HG02763 (cell line): ENCODE data around the gene ZNF773.
"Not testable (repeated sequence)": the region's sequence is repeated elsewhere in the genome, so short reads cannot be mapped to it uniquely, and the experiment has no call there.

ENCODE experiments used
- ATAC-seq: cut with Tn5 transposase; IDR thresholded peaks from one replicate; pipeline ENCODE4 v1.9.1; 2021; ENCODE audit warnings: mild to moderate bottlenecking, moderate library complexity; ENCODE audit not compliant: unreplicated experiment

The ZNF773 gene

GRCh38 chr19:57499680-57500395 lies at the start of gene ZNF773:
TSS of gene ZNF773 (plus strand) at chr19:57499938. CDS start at chr19:57500081, 143 bp downstream.
- peak; percentile 98 for ATAC-seq

DNA sequence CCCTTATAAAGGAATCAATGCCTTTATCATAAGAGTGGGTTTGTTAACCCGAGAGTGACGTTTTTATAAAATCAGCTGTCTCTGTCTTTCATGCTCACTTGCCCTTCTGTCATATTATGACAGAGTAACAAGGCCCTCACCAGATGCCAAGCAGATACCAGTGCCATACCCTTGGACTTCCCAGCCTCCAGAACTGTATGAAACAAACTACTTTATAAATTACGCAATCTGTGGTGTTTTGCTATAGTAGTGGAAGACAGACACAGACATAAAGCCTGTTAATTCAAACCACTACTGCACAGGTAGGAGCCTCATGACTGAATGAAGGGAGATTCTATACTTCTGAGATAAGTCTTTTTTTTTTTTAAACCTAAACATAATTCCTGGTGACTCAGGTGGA lies 47.4 kb upstream of the ZNF773 start:
- ATAC-seq, result no peak

DNA sequence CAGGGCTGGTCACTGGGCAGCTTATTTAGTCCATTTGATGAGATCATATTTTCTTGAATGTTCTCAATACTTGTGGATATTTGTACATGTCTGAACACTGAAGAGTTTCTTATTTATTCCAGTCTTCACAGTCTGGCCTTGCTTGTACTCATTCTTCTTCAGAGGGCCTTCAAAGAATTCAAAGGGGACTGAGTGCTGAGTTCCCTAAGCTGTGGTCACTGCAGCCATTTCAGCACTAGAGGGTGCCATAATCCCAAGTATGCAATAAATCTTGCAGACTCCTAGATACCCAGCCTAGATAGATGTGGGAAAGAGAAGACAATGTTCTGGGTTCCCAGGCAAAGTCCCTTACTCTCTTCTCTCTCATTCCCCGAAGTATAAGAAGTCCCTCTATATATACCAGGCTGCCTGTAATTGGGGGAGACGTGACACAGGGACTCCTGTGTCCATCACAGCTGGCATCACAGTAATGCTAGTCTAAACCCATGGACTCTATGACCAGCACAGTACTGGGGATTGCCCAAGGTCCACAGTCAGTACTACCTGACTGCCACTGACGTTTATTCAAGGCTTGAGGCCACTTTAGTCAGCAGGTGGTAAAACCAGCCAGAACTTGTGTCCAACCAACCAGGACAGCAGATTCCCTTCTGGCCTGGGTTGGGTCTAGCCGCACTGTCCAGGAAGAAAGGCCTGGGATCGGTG lies 33.9 kb upstream of the ZNF773 start:
- ATAC-seq, result no peak

GRCh38 chr19:57466489-57466888 lies 33.2 kb upstream of the ZNF773 start:
- no peak for ATAC-seq

DNA sequence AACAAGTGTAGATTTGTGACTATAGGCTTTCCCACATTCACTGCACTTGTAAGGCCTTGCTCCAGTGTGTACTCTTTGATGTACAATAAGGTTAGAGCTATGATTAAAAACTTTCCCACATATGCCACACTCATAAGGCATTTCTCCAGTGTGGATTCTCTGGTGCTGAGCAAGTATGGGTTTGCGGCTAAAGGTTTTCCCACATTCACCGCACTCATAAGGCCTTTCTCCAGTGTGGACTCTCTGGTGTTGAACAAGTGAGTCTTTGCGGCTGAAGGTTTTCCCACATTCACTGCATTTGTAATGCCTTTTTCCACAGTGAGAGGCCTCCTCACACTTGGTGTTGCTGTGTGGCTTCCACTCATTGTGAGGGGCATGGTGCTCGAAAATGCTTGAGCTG lies 26.1 kb upstream of the ZNF773 start:
- ATAC-seq, result no peak

- ATAC-seq, result peak; percentile 84
Measured at GRCh38 chr19:57477191-57478008, 22.3 kb upstream of the ZNF773 start, which contains the start of gene ZNF772. TSS of gene ZNF772 (minus strand) at chr19:57477566. CDS start at chr19:57477309, 257 bp downstream.

DNA sequence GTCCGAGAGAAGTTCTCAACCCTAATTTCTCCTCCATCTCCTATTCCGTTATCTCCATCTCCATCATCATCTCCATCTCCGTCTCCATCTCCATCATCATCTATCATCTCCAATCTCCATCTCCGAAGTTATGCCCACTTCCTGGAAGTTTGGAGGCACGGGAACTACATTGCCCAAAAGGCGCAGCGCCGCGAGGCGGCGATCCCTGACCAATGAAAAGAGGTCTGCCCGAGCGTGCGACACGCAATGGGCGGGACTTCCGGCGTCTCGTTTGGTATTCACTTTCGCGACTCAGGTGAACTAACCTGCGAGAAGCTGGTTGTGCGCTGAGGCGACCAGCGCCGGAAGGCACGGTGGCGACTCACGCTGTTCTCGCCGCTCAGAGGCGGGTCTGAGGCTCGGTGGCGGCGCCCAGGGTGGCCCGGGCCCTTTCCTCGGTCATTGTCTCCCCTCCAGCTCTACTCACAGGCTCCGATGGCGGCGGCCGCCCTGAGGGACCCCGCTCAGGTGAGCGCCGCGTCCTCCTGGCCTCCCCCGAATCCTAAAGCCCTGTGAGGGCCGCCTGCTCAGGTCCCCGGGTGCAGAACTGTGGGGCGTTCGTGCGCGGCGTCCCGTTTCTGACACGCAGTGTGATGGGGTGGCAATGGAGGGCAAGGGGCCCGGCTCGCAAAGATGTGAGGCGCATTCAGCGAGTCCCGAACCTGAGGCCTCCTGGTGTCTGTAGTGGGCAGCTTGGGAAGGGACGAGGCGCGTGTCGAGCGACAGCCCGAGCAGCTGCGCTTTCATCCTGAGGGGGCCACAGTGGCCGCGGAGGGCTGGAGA lies 12.1 kb upstream of the ZNF773 start, which contains the start of gene ZNF419:
Gene ZNF419, plus strand, starts transcription at position 274 of the 822 bp plus-strand sequence. Its CDS starts 201 bp downstream, at position 475.
- peak; percentile 95 for ATAC-seq

GRCh38 chr19:57488299-57488644 lies 11.5 kb upstream of the ZNF773 start:
- ATAC-seq, result not testable (repeated sequence)

DNA sequence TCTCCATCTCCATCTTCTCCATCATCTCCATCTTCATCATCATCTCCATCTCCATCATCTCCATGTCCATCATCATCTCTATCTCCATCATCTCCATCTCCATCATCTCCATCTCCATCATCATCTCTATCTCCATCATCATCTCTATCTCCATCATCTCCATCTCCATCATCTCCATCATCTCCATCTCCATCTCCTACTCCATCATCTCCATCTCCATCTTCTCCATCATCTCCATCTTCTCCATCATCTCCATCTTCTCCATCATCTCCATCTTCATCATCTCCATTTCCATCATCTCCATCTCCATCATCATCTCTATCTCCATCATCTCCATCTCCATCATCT lies 432 bp upstream of the ZNF773 start:
- ATAC-seq, result not testable (repeated sequence)

GRCh38 chr19:57500400-57500799 lies 662 bp downstream of the ZNF773 start:
- not testable (repeated sequence) for ATAC-seq

GRCh38 chr19:57506163-57506562 lies 6.4 kb downstream of the ZNF773 start:
- no peak for ATAC-seq

- ATAC-seq, result no peak
Measured at GRCh38 chr19:57511484-57511883, 11.7 kb downstream of the ZNF773 start.

DNA sequence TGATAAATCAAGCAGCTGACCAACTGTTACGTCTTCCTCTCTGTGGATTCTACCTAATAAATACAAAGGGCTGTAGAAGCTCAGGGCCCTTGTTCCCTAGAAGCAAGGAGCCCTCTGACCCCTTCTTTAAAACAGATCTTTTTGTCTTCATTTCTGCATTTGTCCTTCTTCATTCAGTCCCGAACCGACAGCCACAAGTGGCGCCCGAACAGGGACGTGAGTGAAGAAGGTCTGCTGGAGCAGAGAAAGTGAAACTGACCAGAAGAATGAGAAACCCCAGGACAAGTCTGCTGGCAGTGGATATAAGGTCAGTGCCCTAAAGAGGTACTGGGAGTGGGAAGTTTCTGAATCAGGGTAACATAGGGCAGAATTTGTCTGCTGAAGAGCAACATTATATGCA lies 13.1 kb downstream of the ZNF773 start:
- ATAC-seq, result no peak

- ATAC-seq, result no peak
Measured at GRCh38 chr19:57515255-57515654, 15.5 kb downstream of the ZNF773 start.

- ATAC-seq, result not testable (repeated sequence)
Measured at GRCh38 chr19:57518021-57518420, 18.3 kb downstream of the ZNF773 start.

DNA sequence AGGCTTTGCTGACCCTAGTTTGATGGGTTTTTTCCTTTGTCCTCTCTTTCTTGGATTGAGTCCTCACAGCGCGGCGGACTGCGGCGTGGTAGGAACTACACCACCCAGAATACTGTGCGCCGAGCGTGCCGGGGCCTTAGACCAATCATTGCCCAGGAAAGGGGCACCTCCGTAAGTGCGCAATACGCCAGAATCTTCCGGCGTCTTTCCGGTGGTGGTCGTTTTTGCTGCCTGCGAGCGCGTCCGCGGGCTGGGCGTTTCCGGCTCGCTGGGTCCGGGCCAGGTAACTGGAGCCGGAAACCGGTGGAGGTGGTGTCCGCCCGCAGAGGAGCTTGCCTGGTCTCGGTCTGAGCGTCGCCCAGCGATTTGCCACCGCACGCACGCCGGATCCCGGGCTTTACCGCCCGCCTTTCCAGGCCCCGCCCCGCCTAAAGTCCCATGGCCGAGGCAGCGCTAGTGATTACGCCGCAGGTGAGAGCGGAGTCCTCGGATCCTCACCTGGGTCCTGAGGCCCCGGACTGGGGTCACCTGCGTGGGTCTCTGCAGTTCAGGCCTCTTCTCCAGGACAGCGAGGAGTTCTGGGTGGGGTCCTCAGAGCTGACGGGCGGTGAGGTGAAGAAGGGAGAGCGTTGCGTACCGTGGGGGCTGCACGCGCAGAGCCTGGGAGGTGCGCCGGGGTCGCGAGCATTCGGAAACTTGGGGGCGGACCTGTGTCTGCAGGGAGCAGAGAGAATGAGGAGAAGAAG lies 27.6 kb downstream of the ZNF773 start, which contains the start of gene ZNF549:
Gene ZNF549, plus strand, starts transcription at position 221 of the 746 bp plus-strand sequence. Its CDS starts 218 bp downstream, at position 439.
- peak; percentile 99 for ATAC-seq

DNA sequence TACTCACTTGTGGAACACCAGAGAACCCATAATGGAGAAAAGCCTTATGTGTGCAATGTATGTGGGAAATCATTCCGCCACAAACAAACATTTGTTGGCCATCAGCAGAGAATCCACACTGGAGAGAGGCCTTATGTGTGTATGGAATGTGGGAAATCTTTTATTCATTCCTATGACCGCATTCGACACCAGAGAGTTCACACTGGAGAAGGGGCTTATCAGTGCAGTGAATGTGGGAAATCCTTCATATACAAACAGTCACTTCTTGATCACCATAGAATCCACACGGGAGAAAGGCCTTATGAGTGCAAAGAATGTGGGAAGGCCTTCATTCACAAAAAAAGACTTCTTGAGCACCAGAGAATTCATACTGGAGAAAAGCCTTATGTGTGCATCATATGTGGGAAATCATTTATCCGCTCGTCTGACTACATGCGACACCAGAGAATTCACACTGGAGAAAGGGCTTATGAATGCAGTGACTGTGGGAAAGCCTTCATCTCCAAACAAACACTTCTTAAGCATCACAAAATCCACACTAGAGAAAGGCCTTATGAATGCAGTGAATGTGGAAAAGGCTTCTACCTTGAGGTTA lies 38.3 kb downstream of the ZNF773 start:
- no peak for ATAC-seq

DNA sequence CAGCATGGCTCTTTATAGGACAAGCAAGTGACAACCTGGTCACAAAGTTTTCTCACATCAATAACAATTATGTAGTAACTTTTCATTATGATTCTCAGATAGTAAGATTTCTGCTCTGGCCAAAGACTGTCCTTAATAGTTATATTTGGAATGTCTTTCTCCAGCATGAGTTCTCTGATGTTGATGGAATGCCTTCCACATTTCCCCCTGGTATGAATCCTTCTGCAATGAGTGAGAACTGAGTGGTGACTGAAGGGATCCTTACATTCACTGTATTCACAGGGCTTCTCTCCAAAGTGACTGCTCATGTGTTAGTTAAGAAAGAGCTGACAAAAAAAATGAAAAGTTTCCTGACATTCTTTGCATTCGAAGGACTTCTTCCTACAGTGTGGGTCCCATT lies 46.8 kb downstream of the ZNF773 start:
- ATAC-seq, result no peak

- no peak for ATAC-seq
Measured at GRCh38 chr19:57552432-57552831, 52.7 kb downstream of the ZNF773 start.
